ENCODE results near the gene CNEP1R1. TPM values are rescaled to one million over a fixed set of nuclear protein-coding genes. Genes with fewer than 3 reads are reported as not detected.
A peak's percentile ranks its signal among the peaks of the same experiment; 100 is the strongest.

CNEP1R1 gene
- total RNA-seq, 4 donors from 2014 or later: 7.0 to 13.1 (median 10.8) TPM

- Histone ChIP-seq H3K9me3 (no peaks in the 10 kb centered on the region), H3K27ac (peak within 1 kb of the TSS; percentile 77 to 93 (median 90)), H3K36me3 (peaks cover 4 to 5% of the 10 kb centered on the region in 2 donors), H3K4me3 (replicated peaks in 1 of 3) (peak within 1 kb of the TSS; percentile 42 to 99 (median 78)), H3K27me3 (no peaks in the 10 kb centered on the region), H3K4me1 (peaks cover 4 to 7% of the 10 kb centered on the region in 2 donors)
- peak; percentile 88 for DNase-seq
- peak in 1 of 2 donors; percentile 61 for TF ChIP-seq POLR2A (IDR thresholded peaks at IDR 0.05)
- TF ChIP-seq, protein P1, sequence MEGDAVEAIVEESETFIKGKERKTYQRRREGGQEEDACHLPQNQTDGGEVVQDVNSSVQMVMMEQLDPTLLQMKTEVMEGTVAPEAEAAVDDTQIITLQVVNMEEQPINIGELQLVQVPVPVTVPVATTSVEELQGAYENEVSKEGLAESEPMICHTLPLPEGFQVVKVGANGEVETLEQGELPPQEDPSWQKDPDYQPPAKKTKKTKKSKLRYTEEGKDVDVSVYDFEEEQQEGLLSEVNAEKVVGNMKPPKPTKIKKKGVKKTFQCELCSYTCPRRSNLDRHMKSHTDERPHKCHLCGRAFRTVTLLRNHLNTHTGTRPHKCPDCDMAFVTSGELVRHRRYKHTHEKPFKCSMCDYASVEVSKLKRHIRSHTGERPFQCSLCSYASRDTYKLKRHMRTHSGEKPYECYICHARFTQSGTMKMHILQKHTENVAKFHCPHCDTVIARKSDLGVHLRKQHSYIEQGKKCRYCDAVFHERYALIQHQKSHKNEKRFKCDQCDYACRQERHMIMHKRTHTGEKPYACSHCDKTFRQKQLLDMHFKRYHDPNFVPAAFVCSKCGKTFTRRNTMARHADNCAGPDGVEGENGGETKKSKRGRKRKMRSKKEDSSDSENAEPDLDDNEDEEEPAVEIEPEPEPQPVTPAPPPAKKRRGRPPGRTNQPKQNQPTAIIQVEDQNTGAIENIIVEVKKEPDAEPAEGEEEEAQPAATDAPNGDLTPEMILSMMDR (IDR thresholded peaks at IDR 0.05): no peak
- intact Hi-C loops (cut with DNase I): loop anchor here (10.0 kb wide), 1 partner anchor 89 kb away; the partner anchor contains the start of gene TENT4B
- 7 to 8% methylated on average over 28 to 31 of the region's 91 CpGs for WGBS, 2 donors
Measured at GRCh38 chr16:50065624-50066481, 40.8 kb downstream of the CNEP1R1 start, which contains the start of gene HEATR3. Gene HEATR3 (plus strand): TSS chr16:50065970. CDS start chr16:50066132, 162 bp downstream.

GRCh38 chr16:50066482-50067289, 41.7 kb downstream of the CNEP1R1 start:
- no peak for DNase-seq
- Histone ChIP-seq H3K4me1 (peaks cover 4 to 7% of the 10 kb centered on the region in 2 donors), H3K9me3 (no peaks in the 10 kb centered on the region), H3K4me3 (replicated peaks in 1 of 3) (peak overlapping the region; percentile 42 to 99 (median 78)), H3K27me3 (no peaks in the 10 kb centered on the region), H3K27ac (peak overlapping the region; percentile 77 to 93 (median 90)), H3K36me3 (peaks cover 4 to 7% of the 10 kb centered on the region in 2 donors)
- 33 to 44% methylated on average over 19 to 25 of the region's 34 CpGs for WGBS, 2 donors
- TF ChIP-seq, protein P1 (IDR thresholded peaks at IDR 0.05): peak in 1 of 6 experiments; percentile 33
- TF ChIP-seq POLR2A (IDR thresholded peaks at IDR 0.05): no peak
- intact Hi-C loops (cut with DNase I): loop anchor here (10.0 kb wide), 1 partner anchor 88 kb away; the partner anchor contains the start of gene TENT4B

- H3K27ac ChIP-seq: no peak overlapping the region
- DNase-seq: no peak
Measured at GRCh38 chr16:50067290-50067853, 42.3 kb downstream of the CNEP1R1 start.

DNA sequence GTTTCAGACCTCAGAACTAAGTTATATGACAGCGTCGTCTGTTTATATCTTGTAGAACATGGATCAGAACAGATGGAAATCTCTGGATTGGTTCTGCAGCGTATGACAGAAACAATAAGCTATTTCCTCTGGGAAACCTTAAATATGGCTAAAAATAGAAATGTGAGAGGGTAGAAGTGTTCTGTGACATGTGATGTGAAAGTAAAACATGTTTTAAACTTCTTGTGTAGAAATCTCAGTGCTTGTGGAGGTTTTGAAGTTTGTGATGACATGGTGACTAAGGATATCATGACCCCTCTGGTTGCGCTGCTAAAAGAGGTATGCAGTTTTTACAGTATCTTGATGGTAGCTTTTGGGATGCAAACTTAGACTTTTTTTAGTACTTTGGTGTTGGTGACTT, 43.5 kb downstream of the CNEP1R1 start:
- 81 to 90% methylated on average over 4 of the region's 4 CpGs for WGBS, 2 donors
- no peak for DNase-seq

More at GRCh38 chr16:50067290-50067853, 42.3 kb downstream of the CNEP1R1 start:
- H3K9me3 ChIP-seq: no peaks in the 10 kb centered on the region
- WGBS, 2 donors: 55 to 66% methylated on average over 3 of the region's 3 CpGs
- peaks cover 4 to 7% of the 10 kb centered on the region in 2 donors for H3K36me3 ChIP-seq
- intact Hi-C loops (cut with DNase I): loop anchor here (10.0 kb wide), 1 partner anchor 87 kb away; the partner anchor contains the start of gene TENT4B
- TF ChIP-seq, protein P1 (IDR thresholded peaks at IDR 0.05): peak in 2 of 6 experiments; percentile 17 to 24
- TF ChIP-seq POLR2A (IDR thresholded peaks at IDR 0.05): no peak
- no peak overlapping the region for H3K4me3 ChIP-seq (replicated peaks in 1 of 3)
- H3K27me3 ChIP-seq: no peaks in the 10 kb centered on the region
- H3K4me1 ChIP-seq: peaks cover 4 to 7% of the 10 kb centered on the region in 2 donors

More for the DNA sequence above, 43.5 kb downstream of the CNEP1R1 start:
- H3K9me3 ChIP-seq: no peaks in the 10 kb centered on the region
- no peak overlapping the region for H3K27ac ChIP-seq
- H3K36me3 ChIP-seq: peaks cover 6 to 7% of the 10 kb centered on the region in 2 donors
- TF ChIP-seq, protein P1 (IDR thresholded peaks at IDR 0.05): no peak
- no peak for TF ChIP-seq POLR2A (IDR thresholded peaks at IDR 0.05)
- intact Hi-C loops (cut with DNase I): loop anchor here (10.0 kb wide), 1 partner anchor 86 kb away; the partner anchor contains the start of gene TENT4B
- H3K4me3 ChIP-seq (replicated peaks in 1 of 3): no peak overlapping the region
- H3K27me3 ChIP-seq: no peaks in the 10 kb centered on the region
- peaks cover 4 to 7% of the 10 kb centered on the region in 2 donors for H3K4me1 ChIP-seq
